SU-DHL-6 (cell line): ENCODE data around the gene KCNS1.

Experiments
- H2AFZ ChIP-seq: fragments of 200-600 bp; sonication (generic); 2 replicates; pipeline ENCODE4 v1.6.1; 2014; ENCODE audit warnings: low read depth, mild to moderate bottlenecking, moderate library complexity, mixed read lengths, antibody characterized with exemption, low read length; ENCODE audit not compliant: severe bottlenecking
- H3F3A ChIP-seq: fragments of 200-600 bp; shearing (Covaris generic); 2 replicates; pipeline ENCODE4 v1.6.0; 2016; ENCODE audit warnings: antibody characterized with exemption, mild to moderate bottlenecking; ENCODE audit not compliant: insufficient read depth
- H3K27ac ChIP-seq: fragments of 200-600 bp; sonication (generic); 2 replicates; pipeline ENCODE4 v1.5.1; 2016; ENCODE audit warnings: low read depth, mild to moderate bottlenecking, low read length, moderate library complexity, mixed read lengths
- H3K27me3 ChIP-seq: fragments of 200-600 bp; sonication (generic), shearing (Covaris generic); 2 replicates; pipeline ENCODE4 v1.6.0; 2014; ENCODE audit warnings: mild to moderate bottlenecking, low read length
- H3K36me3 ChIP-seq: fragments of 200-600 bp; sonication (generic); 2 replicates; pipeline ENCODE4 v1.6.1; 2014; ENCODE audit warnings: mild to moderate bottlenecking, low read length, mixed read lengths
- H3K4me2 ChIP-seq: fragments of 300-600, 200-600 bp; shearing (Covaris generic), sonication (generic); 2 replicates; pipeline ENCODE4 v1.6.0; 2014; ENCODE audit warnings: low read length, low read depth, mild to moderate bottlenecking; ENCODE audit not compliant: poor library complexity, severe bottlenecking
- H3K4me3 ChIP-seq: fragments of 200-600 bp; sonication (generic); 2 replicates; pipeline ENCODE4 v1.5.1; 2014; ENCODE audit warnings: antibody characterized with exemption, low read length, mild to moderate bottlenecking, mixed read lengths; ENCODE audit not compliant: insufficient read depth, poor library complexity, severe bottlenecking
- H3K79me2 ChIP-seq: fragments of 200-600 bp; sonication (generic); 2 replicates; pipeline ENCODE4 v1.6.1; 2014; ENCODE audit warnings: mild to moderate bottlenecking, low read length, moderate library complexity; ENCODE audit not compliant: insufficient read depth
- H3K9ac ChIP-seq: fragments of 200-600 bp; sonication (generic); 2 replicates; pipeline ENCODE4 v1.7.0; 2014; ENCODE audit warnings: mild to moderate bottlenecking, low read length
- H3K9me2 ChIP-seq: fragments of 200-600 bp; sonication (generic); replicated peaks from 2 replicates; pipeline ENCODE4 v1.6.1; 2014; ENCODE audit warnings: low read length; ENCODE audit not compliant: insufficient read depth
- H3K9me3 ChIP-seq: fragments of 200-600 bp; sonication (generic); 2 replicates; pipeline ENCODE4 v1.6.1; 2014; ENCODE audit warnings: low read length, mixed read lengths; ENCODE audit not compliant: insufficient read depth
- H4K20me1 ChIP-seq: fragments of 200-600 bp; sonication (generic); 2 replicates; pipeline ENCODE4 v1.6.1; 2014; ENCODE audit warnings: low read depth, mild to moderate bottlenecking, antibody characterized with exemption, low read length, moderate library complexity, mixed read lengths
- CTCF ChIP-seq: fragments of 200-600 bp; sonication (generic); IDR thresholded peaks from one replicate; pipeline ENCODE4 v1.5.1; 2017; ENCODE audit warnings: antibody characterized with exemption, mild to moderate bottlenecking, low read length, moderate library complexity; ENCODE audit not compliant: insufficient read depth, poor library complexity, severe bottlenecking
- EZH2phosphoT487 ChIP-seq: fragments of 200-600 bp; sonication (generic), shearing (Covaris generic); conservative IDR thresholded peaks from 2 replicates; pipeline ENCODE4 v1.6.1; 2018; ENCODE audit warnings: mild to moderate bottlenecking, antibody characterized with exemption, low read length, moderate library complexity, mixed read lengths

Gene KCNS1

GRCh38 chr20:45049438-45049837 is 51.5 kb downstream of the KCNS1 start:
- H3K27me3 ChIP-seq = no peaks in the 10 kb centered on the region
- peaks cover 60% of the 10 kb centered on the region for H3K79me2 ChIP-seq
- H3K27ac ChIP-seq = peak overlapping the region; percentile 96
- peaks cover 82% of the 10 kb centered on the region for H3F3A ChIP-seq
- H3K9me3 ChIP-seq = no peaks in the 10 kb centered on the region
- no peak overlapping the region for H2AFZ ChIP-seq
- H3K4me2 ChIP-seq = peak overlapping the region; percentile 86
- no peaks in the 10 kb centered on the region for H4K20me1 ChIP-seq
- no peaks in the 10 kb centered on the region for H3K9me2 ChIP-seq
- H3K9ac ChIP-seq = peak overlapping the region; percentile 54
- TF ChIP-seq EZH2phosphoT487 (no peak), CTCF (no peak)
- H3K4me3 ChIP-seq = peak overlapping the region; percentile 41
- H3K36me3 ChIP-seq = 0 out of 2 replicates have a peak, but pooled peaks cover 7% of the 10 kb centered on the region

GRCh38 chr20:45047581-45048119 is 53.3 kb downstream of the KCNS1 start:
- H3K79me2 ChIP-seq = peaks cover 48% of the 10 kb centered on the region
- no peaks in the 10 kb centered on the region for H3K9me2 ChIP-seq
- 0 out of 2 replicates have a peak, but pooled peaks cover 3% of the 10 kb centered on the region for H3K36me3 ChIP-seq
- H3F3A ChIP-seq = peaks cover 86% of the 10 kb centered on the region
- H3K4me2 ChIP-seq = peak overlapping the region; percentile 32
- H3K9me3 ChIP-seq = no peaks in the 10 kb centered on the region
- no peaks in the 10 kb centered on the region for H3K27me3 ChIP-seq
- TF ChIP-seq CTCF = no peak
- TF ChIP-seq EZH2phosphoT487 = no peak
- no peak overlapping the region for H2AFZ ChIP-seq
- H3K4me3 ChIP-seq = no peak overlapping the region
- H3K27ac ChIP-seq = peak overlapping the region; percentile 96
- no peaks in the 10 kb centered on the region for H4K20me1 ChIP-seq
- H3K9ac ChIP-seq = no peak overlapping the region

GRCh38 chr20:45044601-45045000 is 56.3 kb downstream of the KCNS1 start:
- H3K27ac ChIP-seq = peak overlapping the region; percentile 96

More at GRCh38 chr20:45044601-45045000, 56.3 kb downstream of the KCNS1 start:
- Histone ChIP-seq H3K9me2 (no peaks in the 10 kb centered on the region), H2AFZ (no peak overlapping the region), H3K9ac (peak overlapping the region; percentile 43), H3K4me2 (peak overlapping the region; percentile 63), H3K79me2 (peaks cover 44% of the 10 kb centered on the region), H4K20me1 (no peaks in the 10 kb centered on the region), H3K27me3 (no peaks in the 10 kb centered on the region), H3K9me3 (no peaks in the 10 kb centered on the region), H3K4me3 (no peak overlapping the region), H3K36me3 (peaks cover 3% of the 10 kb centered on the region; the same call in 1 of the 2 replicates), H3F3A (peaks cover 83% of the 10 kb centered on the region)
- TF ChIP-seq EZH2phosphoT487 = no peak
- no peak for TF ChIP-seq CTCF
